Left ventricle myocardium inferior (tissue), 1 donor: ENCODE measurements around the gene ANLN. TPM values are rescaled to one million over a fixed set of nuclear protein-coding genes. Genes with fewer than 3 reads are reported as not detected.
"Not testable (repeated sequence)": the region's sequence is repeated elsewhere in the genome, so short reads cannot be mapped to it uniquely, and the experiment has no call there.

Experiments used
- DNase-seq: peaks from one replicate; pipeline ENCODE4 v3.0.0-alpha.2; 2020
- H3K27ac ChIP-seq: fragments of 200-600 bp; replicated peaks from 2 replicates; pipeline ENCODE4 v1.8.0; 2021
- H3K27me3 ChIP-seq: fragments of 200-600 bp; 2 replicates; pipeline ENCODE4 v1.8.0; 2021; ENCODE audit warnings: low read depth
- H3K36me3 ChIP-seq: fragments of 200-600 bp; 2 replicates; pipeline ENCODE4 v1.8.0; 2021
- H3K4me1 ChIP-seq: fragments of 200-600 bp; 2 replicates; pipeline ENCODE4 v1.8.0; 2021
- H3K4me3 ChIP-seq: fragments of 200-600 bp; 2 replicates; pipeline ENCODE4 v1.8.0; 2021; ENCODE audit warnings: mild to moderate bottlenecking, moderate library complexity
- H3K9me3 ChIP-seq: fragments of 200-600 bp; replicated peaks from 2 replicates; pipeline ENCODE4 v1.8.0; 2021
- intact Hi-C: fragments of 100-400 bp; cut with micrococcal nuclease; formaldehyde crosslinking; loops from one replicate; pipeline ENCODE4 v1.11.0; 2022
- total RNA-seq: library from RNA; stranded (reverse); fragmentation: NEBNext Ultra II Directional; extraction: Animal tissue kit (Norgen Biotek cat#: 25700); gene quantifications from one replicate; pipeline ENCODE4 v1.2.1, GENCODE V29; 2021
- TF ChIP-seq, protein P1 (sequence below): fragments of 200-600 bp; IDR thresholded peaks from 2 replicates; pipeline ENCODE4 v1.8.0; 2021; ENCODE audit warnings: antibody characterized with exemption, mild to moderate bottlenecking, borderline replicate concordance
- donor health status: DM: no; HTN: yes; CAD: no; lungs with severe emphysema.

ANLN gene
- total RNA-seq, 1 donor from 2014 or later, result 2.1 TPM

DNA sequence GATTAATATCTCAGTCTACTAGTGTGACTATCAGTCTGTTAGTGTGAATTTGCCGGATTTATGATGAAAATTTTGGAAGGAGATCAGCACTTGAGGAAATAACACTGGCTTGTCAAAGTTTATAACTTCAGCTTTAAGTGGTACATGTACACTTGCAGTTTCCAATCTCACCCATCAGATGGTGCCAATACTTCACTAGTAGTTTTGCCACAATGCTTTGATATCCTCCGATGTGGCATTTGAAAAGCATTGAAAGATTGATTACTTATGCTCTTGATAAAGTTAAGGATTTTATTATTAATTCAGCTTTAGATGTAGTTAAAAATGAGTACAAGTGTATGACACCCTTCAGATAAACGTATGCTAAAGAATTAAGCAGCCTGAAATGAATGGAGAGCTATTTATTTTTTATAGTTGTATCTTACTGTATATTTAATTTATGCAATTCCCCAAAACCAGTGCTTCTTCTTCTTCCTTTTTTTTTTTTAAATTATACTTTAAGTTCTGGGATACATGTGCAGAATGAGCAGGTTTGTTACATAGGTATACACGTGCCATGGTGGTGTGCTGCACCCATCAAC lies 98.2 kb downstream of the ANLN start:
- TF ChIP-seq, protein P1, sequence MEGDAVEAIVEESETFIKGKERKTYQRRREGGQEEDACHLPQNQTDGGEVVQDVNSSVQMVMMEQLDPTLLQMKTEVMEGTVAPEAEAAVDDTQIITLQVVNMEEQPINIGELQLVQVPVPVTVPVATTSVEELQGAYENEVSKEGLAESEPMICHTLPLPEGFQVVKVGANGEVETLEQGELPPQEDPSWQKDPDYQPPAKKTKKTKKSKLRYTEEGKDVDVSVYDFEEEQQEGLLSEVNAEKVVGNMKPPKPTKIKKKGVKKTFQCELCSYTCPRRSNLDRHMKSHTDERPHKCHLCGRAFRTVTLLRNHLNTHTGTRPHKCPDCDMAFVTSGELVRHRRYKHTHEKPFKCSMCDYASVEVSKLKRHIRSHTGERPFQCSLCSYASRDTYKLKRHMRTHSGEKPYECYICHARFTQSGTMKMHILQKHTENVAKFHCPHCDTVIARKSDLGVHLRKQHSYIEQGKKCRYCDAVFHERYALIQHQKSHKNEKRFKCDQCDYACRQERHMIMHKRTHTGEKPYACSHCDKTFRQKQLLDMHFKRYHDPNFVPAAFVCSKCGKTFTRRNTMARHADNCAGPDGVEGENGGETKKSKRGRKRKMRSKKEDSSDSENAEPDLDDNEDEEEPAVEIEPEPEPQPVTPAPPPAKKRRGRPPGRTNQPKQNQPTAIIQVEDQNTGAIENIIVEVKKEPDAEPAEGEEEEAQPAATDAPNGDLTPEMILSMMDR, result peak; percentile 75
- Histone ChIP-seq H3K27me3 (peaks cover 7% of the 10 kb centered on the region), H3K9me3 (peaks cover 3% of the 10 kb centered on the region), H3K36me3 (no peaks in the 10 kb centered on the region), H3K4me1 (no peaks in the 10 kb centered on the region), H3K27ac (no peak overlapping the region), H3K4me3 (no peak overlapping the region)
- intact Hi-C loops, result loop anchor here (10.0 kb wide), 1 partner anchor 707 kb away; no protein-coding TSS in a partner anchor
- DNase-seq, result no peak

- H3K27me3 ChIP-seq, H3K9me3 ChIP-seq, DNase-seq, H3K4me3 ChIP-seq, H3K36me3 ChIP-seq, H3K27ac ChIP-seq, H3K4me1 ChIP-seq: not testable (repeated sequence)
- intact Hi-C loops, result loop anchor here (10.0 kb wide), 1 partner anchor 706 kb away; no protein-coding TSS in a partner anchor
Measured at GRCh38 chr7:36488672-36489071, 99.0 kb downstream of the ANLN start.

DNA sequence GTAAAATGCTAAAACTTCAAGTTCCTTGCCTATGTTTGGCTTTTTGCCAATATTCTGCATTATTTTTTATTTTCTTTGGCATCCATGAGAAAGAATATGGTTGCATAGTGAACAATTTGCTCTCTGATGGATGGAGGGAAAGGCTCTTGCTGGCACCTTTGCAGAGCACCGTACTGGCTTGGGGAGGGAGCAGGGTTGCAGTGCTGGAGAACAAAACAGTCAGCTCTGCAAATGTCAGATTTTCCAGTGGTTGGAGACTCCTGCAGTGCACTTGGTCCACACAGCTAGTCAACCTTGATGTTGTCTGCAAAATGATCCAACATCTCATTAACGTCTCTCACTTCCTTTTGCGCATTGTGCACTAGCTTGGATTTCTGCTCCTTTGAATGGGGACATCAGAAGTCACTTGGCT lies 100.8 kb downstream of the ANLN start:
- Histone ChIP-seq H3K9me3 (peaks cover 3% of the 10 kb centered on the region), H3K36me3 (no peaks in the 10 kb centered on the region), H3K4me3 (no peak overlapping the region), H3K4me1 (no peaks in the 10 kb centered on the region), H3K27ac (no peak overlapping the region), H3K27me3 (peaks cover 9% of the 10 kb centered on the region)
- intact Hi-C loops, result no loop called here
- DNase-seq, result no peak
- TF ChIP-seq, protein P1, result no peak

- Histone ChIP-seq H3K36me3 (no peaks in the 10 kb centered on the region), H3K4me3 (no peak overlapping the region), H3K27me3 (peaks cover 16% of the 10 kb centered on the region), H3K9me3 (peaks cover 3% of the 10 kb centered on the region), H3K4me1 (no peaks in the 10 kb centered on the region), H3K27ac (no peak overlapping the region)
- no peak for DNase-seq
- intact Hi-C loops, result no loop called here
- TF ChIP-seq, protein P1, result no peak
Measured at GRCh38 chr7:36491317-36491716, 101.7 kb downstream of the ANLN start.

DNA sequence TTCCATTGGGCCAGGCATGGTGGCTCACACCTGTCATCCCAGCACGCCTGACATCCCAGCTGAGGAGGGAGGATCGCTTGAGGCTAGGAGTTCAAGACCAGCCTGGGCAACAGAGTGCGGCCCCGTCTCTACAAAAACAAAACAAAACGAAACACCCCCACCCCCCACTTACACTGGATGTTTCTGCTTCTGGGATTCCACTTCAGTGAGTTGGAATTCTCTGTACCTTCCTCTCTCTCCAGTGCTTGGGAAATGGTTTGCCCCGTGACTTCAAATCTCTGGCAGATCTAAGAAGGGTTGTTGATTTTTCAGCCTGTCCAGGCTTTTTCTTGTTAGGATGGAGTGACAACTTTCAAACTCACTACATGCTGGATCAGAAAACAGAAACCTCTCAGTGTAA lies 106.9 kb downstream of the ANLN start:
- TF ChIP-seq, protein P1, result no peak
- intact Hi-C loops, result no loop called here
- Histone ChIP-seq H3K27me3 (peaks cover 38% of the 10 kb centered on the region), H3K4me3 (no peak overlapping the region), H3K27ac (no peak overlapping the region), H3K4me1 (no peaks in the 10 kb centered on the region), H3K9me3 (no peaks in the 10 kb centered on the region), H3K36me3 (no peaks in the 10 kb centered on the region)
- DNase-seq, result no peak

- H3K36me3 ChIP-seq, H3K27ac ChIP-seq, H3K4me1 ChIP-seq, intact Hi-C loops, H3K4me3 ChIP-seq, DNase-seq, H3K9me3 ChIP-seq: not testable (repeated sequence)
- H3K27me3 ChIP-seq, result peaks cover 38% of the 10 kb centered on the region
Measured at GRCh38 chr7:36497176-36497575, 107.5 kb downstream of the ANLN start.

- Histone ChIP-seq H3K9me3 (no peaks in the 10 kb centered on the region), H3K4me3 (no peak overlapping the region), H3K27ac (no peak overlapping the region), H3K36me3 (no peaks in the 10 kb centered on the region), H3K4me1 (no peaks in the 10 kb centered on the region), H3K27me3 (peaks cover 38% of the 10 kb centered on the region)
- intact Hi-C loops, result no loop called here
- DNase-seq, result no peak
- TF ChIP-seq, protein P1, result no peak
Measured at GRCh38 chr7:36497775-36498174, 108.1 kb downstream of the ANLN start.
